Colonic mucosa (tissue), 4 donors: ENCODE data around the gene TNIP3. TPM values are rescaled to one million over a fixed set of nuclear protein-coding genes. Genes with fewer than 3 reads are reported as not detected.

Source experiments
- DNase-seq: peaks from one replicate; pipeline ENCODE4 v3.0.0-alpha.2; 2020
- H3K27ac ChIP-seq: fragments of 200-600 bp; one replicate; pipeline ENCODE4 v1.8.0; 2021
- H3K27me3 ChIP-seq: fragments of 200-600 bp; one replicate; pipeline ENCODE4 v1.8.0; 2021
- H3K36me3 ChIP-seq: fragments of 200-600 bp; one replicate; pipeline ENCODE4 v1.8.0; 2021
- H3K4me1 ChIP-seq: fragments of 200-600 bp; one replicate; pipeline ENCODE4 v1.8.0; 2021; ENCODE audit warnings: mild to moderate bottlenecking
- H3K4me3 ChIP-seq: fragments of 200-600 bp; one replicate; pipeline ENCODE4 v1.8.0; 2021
- H3K9ac ChIP-seq, 2 donors: one replicate each; pipeline ENCODE4 v1.7.0; 2013; ENCODE audit warnings: control low read depth in 2 of 2, low read depth in 2 of 2, low read length in 2 of 2
- H3K9me3 ChIP-seq: fragments of 200-600 bp; one replicate; pipeline ENCODE4 v1.8.0; 2021
- intact Hi-C: fragments of 100-400 bp; cut with DNase I; formaldehyde crosslinking; loops from one replicate; pipeline ENCODE4 v1.14.1; 2022
- total RNA-seq, 2 donors: library from RNA; stranded (reverse); fragmentation: NEBNext Ultra II Directional in 1 of 2; extraction: Animal tissue kit (Norgen Biotek cat#: 25700) in 1 of 2; gene quantifications; one replicate each; pipeline ENCODE4 v1.2.1, GENCODE V29; 2021
- TF ChIP-seq, protein P1 (sequence below): fragments of 200-600 bp; IDR thresholded peaks from one replicate; pipeline ENCODE4 v1.8.0; 2022; ENCODE audit warnings: antibody characterized with exemption, mild to moderate bottlenecking
- donor health status: healthy.
- donor health status: DM: no; HTN: no; CAD: no.
- donor health status: DM: no; HTN: no; CAD: no.

Gene TNIP3
- total RNA-seq, 2 donors from 2014 or later = 0.40 to 1.2 TPM

- H3K9me3 ChIP-seq = no peaks in the 10 kb centered on the region
- no peak overlapping the region for H3K27ac ChIP-seq
- no peaks in the 10 kb centered on the region for H3K4me1 ChIP-seq
- TF ChIP-seq, protein P1, sequence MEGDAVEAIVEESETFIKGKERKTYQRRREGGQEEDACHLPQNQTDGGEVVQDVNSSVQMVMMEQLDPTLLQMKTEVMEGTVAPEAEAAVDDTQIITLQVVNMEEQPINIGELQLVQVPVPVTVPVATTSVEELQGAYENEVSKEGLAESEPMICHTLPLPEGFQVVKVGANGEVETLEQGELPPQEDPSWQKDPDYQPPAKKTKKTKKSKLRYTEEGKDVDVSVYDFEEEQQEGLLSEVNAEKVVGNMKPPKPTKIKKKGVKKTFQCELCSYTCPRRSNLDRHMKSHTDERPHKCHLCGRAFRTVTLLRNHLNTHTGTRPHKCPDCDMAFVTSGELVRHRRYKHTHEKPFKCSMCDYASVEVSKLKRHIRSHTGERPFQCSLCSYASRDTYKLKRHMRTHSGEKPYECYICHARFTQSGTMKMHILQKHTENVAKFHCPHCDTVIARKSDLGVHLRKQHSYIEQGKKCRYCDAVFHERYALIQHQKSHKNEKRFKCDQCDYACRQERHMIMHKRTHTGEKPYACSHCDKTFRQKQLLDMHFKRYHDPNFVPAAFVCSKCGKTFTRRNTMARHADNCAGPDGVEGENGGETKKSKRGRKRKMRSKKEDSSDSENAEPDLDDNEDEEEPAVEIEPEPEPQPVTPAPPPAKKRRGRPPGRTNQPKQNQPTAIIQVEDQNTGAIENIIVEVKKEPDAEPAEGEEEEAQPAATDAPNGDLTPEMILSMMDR = no peak
- intact Hi-C loops = no loop called here
- H3K27me3 ChIP-seq = no peaks in the 10 kb centered on the region
- H3K4me3 ChIP-seq = no peak overlapping the region
- H3K36me3 ChIP-seq = no peaks in the 10 kb centered on the region
- H3K9ac ChIP-seq = no peak overlapping the region
- no peak for DNase-seq
Measured at GRCh38 chr4:121144021-121144420, 20.1 kb downstream of the TNIP3 start.

DNA sequence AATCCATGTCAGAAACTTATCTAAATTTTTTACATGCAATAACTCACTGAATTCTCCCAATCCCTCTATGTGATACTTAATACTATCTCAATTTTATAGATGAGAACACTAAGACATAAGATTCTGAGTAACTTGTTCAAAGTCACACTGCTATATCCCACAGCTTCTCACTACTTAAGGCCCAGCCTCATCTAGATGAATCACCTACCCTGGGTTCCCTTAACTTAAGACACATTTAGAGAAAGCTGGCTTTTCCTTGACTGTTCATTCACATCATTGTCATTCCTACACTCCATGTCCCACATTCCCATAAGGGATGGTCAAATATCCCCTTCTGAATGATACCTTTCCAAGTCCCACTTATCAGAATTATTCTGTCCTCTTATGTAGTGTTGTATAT lies 21.0 kb downstream of the TNIP3 start:
- Histone ChIP-seq H3K27me3 (no peaks in the 10 kb centered on the region), H3K27ac (no peak overlapping the region), H3K36me3 (no peaks in the 10 kb centered on the region), H3K9me3 (no peaks in the 10 kb centered on the region), H3K4me3 (no peak overlapping the region), H3K4me1 (no peaks in the 10 kb centered on the region), H3K9ac (no peak overlapping the region)
- intact Hi-C loops = no loop called here
- TF ChIP-seq, protein P1 = no peak
- no peak for DNase-seq

DNA sequence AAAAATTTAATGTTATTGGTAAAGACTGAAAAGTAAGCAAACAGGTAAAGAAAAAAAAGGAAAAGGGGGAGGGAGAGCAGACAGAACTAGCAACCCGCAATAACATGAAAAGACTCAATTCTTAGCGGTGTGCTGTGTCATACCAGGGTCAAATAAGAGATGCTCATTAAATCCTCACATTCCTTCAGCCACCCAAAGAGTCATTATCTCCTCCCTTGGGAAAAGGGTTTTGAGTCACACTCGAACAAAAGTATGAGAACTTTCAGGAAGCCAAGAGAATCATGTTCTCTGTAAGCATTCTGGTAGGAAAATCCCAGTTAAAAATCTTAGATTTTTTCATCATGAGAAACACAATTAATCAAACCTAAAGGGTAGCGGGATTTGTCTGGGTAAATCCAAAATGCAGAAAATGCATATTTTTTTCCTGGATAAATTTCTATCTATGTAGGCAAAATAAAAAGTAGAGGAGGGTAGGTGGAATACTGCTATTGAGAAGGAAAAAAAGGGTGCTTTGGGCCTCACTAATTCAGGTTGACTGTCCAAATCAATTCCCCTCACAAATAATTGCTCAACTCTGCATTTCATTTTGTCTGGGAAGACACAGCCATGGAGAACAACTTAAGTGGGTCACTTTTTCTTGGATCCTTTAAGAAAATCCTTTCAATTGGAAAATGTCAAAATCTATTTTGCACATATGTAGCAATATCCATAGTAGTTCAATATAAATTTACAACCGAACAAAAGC lies 23.2 kb downstream of the TNIP3 start:
- Histone ChIP-seq H3K27ac (no peak overlapping the region), H3K9ac (no peak overlapping the region), H3K4me3 (no peak overlapping the region), H3K4me1 (no peaks in the 10 kb centered on the region), H3K36me3 (no peaks in the 10 kb centered on the region), H3K27me3 (no peaks in the 10 kb centered on the region), H3K9me3 (no peaks in the 10 kb centered on the region)
- TF ChIP-seq, protein P1 = no peak
- intact Hi-C loops = no loop called here
- DNase-seq = no peak

GRCh38 chr4:121139533-121140222 lies 24.4 kb downstream of the TNIP3 start:
- no peak overlapping the region for H3K9ac ChIP-seq
- no peaks in the 10 kb centered on the region for H3K36me3 ChIP-seq
- no peak overlapping the region for H3K4me3 ChIP-seq
- H3K27me3 ChIP-seq = no peaks in the 10 kb centered on the region
- H3K9me3 ChIP-seq = no peaks in the 10 kb centered on the region
- intact Hi-C loops = no loop called here
- no peaks in the 10 kb centered on the region for H3K4me1 ChIP-seq
- no peak for DNase-seq
- no peak overlapping the region for H3K27ac ChIP-seq
- TF ChIP-seq, protein P1 = no peak

- H3K27me3 ChIP-seq = no peaks in the 10 kb centered on the region
- H3K4me3 ChIP-seq = no peak overlapping the region
- TF ChIP-seq, protein P1 = no peak
- no peaks in the 10 kb centered on the region for H3K4me1 ChIP-seq
- H3K27ac ChIP-seq = no peak overlapping the region
- H3K9ac ChIP-seq = no peak overlapping the region
- intact Hi-C loops = no loop called here
- H3K9me3 ChIP-seq = no peaks in the 10 kb centered on the region
- no peak for DNase-seq
- no peaks in the 10 kb centered on the region for H3K36me3 ChIP-seq
Measured at GRCh38 chr4:121138039-121138825, 25.9 kb downstream of the TNIP3 start.
